Stimulated activated CD4-positive, alpha-beta T cell treated with anti-CD3 and anti-CD28 coated beads, Interleukin-15, amount 100 ng/mL, for 1 hour (primary cell): ENCODE results near the gene UNK.
A peak's percentile ranks its signal among the peaks of the same experiment; 100 is the strongest.
"Not testable (repeated sequence)": the region's sequence is repeated elsewhere in the genome, so short reads cannot be mapped to it uniquely, and the experiment has no call there.

Experiments
- DNase-seq, 2 donors: peaks; one replicate each; pipeline ENCODE4 v3.0.0-alpha.2; 2020; ENCODE audit warnings: low read depth in 1 of 2, low spot score in 1 of 2

Gene UNK

GRCh38 chr17:75870228-75870627 lies 85.6 kb downstream of the UNK start:
- not testable (repeated sequence) for DNase-seq

- DNase-seq: peak in 1 of 2 donors; percentile 51
These were observed 88.1 kb downstream of the UNK start for GRCh38 chr17:75872434-75873351.

- no peak for DNase-seq
These were observed 89.1 kb downstream of the UNK start for GRCh38 chr17:75873587-75874322.

- no peak for DNase-seq
These were observed 89.9 kb downstream of the UNK start for GRCh38 chr17:75874323-75875181.
